ENCODE results near the gene DNAJB8.
A peak's percentile ranks its signal among the peaks of the same experiment; 100 is the strongest.

Gene DNAJB8

GRCh38 chr3:128463771-128464170 lies 2.9 kb downstream of the DNAJB8 start:
- ATAC-seq: no peak

DNA sequence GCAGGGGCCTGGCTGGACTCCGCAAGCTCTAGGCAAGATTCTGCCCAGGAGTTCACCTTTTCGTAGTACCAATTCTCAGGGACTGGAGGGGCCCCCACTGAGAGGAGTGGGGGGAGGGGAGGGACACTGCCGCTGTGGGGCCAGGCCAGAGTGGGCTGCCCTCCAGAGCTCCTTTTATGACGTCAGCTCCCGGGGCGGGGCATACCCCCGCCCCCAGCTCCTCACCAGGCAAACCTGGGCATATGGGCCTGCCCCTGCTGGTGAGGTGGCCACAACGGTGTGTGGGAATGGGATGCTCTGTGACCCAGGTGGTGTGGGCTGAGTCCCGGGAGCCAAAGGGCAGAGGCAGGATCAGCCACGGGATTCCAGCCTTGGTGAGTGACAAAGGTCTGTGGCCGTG lies 3.3 kb downstream of the DNAJB8 start:
- ATAC-seq: no peak

DNA sequence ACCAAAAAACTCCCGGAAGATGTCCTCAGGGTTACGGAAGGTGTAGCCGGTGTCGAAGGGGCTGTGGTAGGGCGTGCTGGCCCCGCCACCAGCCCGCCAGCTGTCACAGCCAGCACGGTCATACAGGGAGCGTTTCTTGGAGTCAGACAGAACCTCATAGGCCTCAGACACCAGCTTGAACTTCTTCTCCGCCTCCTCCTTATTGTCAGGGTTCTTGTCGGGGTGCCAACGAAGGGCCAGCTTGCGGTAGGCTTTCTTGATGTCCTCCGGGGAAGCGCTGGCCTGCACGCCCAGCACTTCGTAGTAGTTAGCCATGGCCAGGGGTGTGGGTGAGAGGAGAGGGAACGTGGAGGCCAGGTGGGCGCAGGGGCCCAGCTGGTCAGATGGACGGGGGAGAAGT lies 3.8 kb downstream of the DNAJB8 start:
- ATAC-seq: no peak

GRCh38 chr3:128462341-128462910 lies 4.3 kb downstream of the DNAJB8 start:
- ATAC-seq: no peak

DNA sequence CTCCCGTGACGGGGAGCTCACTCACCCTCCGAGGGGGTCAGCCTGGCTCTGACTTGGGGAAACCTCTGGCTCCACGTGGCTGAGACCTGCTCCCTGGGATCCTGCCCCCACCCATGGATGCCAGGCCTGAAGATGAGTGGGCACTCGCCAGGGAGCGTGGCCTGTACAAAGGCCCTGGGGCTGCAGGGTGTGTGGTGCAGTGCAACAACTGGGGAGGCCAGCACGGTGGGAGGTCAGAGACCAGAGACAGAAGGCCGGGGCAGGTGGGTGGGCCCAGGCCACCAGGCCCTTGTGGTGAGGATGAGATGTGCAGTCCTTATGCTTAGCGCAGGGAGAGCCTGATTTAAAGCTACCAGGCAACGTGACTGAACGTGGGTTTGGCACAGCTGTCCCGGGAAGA lies 5.0 kb downstream of the DNAJB8 start:
- ATAC-seq: no peak

DNA sequence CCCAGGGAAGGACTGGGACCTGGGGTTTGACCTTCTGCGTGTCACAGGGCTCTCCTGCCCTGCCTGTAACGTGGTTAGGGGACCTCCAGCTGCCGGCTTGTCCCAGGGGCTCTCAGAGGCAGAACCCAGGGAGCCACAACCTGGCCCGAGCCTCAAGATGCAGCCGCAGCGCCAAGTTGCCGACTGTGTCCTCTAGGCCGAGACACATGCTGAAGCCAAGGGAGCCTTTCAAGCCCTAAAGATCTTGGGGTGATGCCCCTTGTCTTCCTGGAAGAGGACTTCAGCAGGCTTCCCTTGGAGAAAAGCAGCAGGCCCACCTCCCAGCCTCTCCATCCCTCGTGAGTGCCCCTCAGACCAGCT lies 7.2 kb downstream of the DNAJB8 start:
- ATAC-seq: no peak

- no peak for ATAC-seq
Measured at GRCh38 chr3:128458746-128459460, 7.8 kb downstream of the DNAJB8 start.

DNA sequence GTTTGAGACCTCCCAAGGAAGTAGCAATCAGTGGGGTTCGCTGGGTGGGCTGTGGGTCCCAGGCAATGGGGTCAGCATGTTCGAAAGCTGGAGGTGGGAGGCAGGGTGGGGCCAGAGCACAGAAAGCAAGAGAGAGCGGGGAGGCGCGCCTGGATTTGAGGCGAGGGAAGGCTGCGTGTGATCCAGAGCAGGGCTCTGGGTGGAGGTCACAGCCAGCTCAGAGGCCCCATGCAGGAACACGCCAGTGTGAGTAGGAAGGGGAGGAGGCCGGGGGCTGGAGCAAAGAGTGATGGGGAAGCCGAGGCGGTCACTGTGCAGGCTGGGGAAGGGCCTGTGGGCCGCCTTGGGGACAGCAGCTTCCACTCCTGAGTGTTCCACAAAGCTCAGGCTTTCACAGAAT lies 8.8 kb downstream of the DNAJB8 start:
- ATAC-seq: no peak

DNA sequence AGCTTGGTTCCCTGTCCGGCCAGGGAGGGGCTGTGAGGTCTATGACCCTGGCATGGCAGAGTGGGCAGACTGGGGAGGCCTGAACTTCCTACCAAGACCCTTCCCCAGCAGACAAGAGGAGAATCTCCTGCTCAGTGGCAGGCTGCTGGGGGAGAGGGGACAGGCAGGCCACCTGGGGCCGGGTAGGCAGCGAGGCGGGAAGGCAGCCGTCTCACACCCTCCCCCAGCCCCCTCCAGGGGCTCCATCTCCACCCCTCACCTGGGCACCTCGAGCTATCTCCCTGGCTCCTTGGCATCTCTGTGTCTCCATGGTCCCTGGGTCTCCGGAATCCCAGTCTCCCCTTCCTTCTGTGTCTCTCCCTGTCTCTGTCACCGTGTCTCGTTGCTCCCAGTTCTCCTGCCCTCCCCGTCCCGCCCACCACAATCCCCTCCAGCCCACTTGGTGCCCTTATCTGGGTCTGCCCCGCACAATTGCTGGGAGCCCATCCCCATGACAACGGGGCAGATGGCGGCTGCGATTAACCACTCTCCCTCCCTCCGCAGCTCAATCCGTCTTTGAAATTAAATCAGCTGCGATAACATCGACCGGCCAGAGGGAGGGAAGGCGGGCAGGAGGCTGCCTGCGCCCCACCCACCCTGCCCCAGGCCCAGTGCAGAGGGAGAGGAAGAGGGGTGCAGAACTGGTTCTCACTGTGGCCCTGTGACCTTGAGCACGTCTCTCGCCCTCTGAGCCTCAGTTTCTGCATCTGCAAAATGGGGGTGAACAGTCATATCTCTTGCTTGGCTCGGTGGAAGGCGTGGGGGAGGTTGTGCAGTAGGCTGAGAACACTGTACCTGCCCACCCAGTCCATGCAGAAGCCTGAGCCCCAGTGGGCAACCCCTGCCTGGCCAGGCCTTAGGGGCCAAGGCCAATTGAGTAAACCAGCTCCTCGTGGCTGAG lies 9.6 kb downstream of the DNAJB8 start:
- ATAC-seq: no peak

- ATAC-seq: no peak
Measured at GRCh38 chr3:128455786-128456748, 10.6 kb downstream of the DNAJB8 start.

GRCh38 chr3:128455116-128455515 lies 11.6 kb downstream of the DNAJB8 start:
- ATAC-seq: no peak

GRCh38 chr3:128454310-128454618 lies 12.4 kb downstream of the DNAJB8 start:
- no peak for ATAC-seq

DNA sequence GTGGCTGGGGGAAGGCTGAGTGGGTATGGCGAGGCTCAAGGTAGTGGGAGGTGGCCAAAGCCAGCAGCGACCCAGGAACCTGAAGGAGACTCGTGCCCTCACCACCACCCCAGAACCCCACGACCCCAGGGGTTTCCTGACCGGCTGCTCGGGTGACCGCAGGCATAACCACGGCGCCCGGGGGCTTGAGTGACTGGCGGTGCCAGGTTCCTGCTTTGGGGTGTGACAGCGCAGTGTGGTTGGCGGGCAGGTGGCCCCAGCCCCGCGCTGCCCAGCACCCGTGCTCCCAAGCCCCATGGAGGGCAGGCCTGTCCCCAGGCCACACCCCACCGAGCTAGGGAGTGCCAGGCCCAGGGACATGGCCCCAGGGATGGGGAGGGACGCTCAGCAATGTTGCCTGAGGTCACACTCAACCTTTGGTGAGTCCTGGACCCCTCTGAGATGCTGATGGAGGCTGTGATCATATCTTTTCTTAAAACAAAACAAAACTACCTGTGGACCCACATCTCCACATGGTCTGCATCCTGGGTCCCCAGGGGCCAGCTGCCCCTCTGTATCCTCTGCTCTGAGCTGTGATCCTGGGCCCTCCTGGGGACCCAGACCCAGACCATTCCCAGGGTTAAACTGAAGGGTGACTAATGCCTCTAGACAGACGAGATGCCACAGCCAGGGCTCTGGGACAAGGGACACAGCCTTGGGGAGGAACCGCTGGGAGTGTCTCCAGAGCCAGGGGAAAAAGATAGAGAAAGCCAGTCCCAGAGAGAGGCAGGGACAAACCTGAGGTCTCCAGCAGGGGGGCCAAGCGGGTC lies 13.0 kb downstream of the DNAJB8 start:
- ATAC-seq: no peak

DNA sequence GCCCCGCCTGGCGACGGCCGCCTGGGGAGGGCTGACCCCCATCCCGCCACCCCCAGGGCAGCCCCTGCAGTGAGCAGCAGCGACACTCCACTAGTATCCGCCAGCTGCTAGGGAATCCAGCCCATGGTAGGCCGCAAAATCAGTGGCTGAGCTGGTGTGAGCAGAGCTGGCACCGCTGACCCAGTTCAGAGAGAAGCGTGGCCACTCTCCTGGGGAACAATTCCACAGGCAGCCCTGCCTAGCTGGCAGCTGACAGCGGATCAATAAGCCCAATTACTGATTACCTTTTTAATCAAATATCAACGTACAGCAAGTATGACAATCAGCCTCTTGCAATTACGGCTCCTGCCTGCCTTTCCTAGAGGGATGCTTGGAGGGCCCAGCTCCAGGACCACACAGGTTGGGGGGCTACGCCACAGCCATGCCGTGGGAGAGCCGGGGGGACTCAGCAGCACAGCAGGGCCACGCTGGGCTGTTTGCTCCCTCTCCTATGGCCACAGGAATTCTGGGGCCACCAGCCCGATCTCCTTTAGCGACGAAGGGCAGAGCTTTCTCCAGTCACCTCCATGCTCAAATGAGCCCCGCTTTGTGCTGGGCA lies 13.9 kb downstream of the DNAJB8 start:
- ATAC-seq: no peak

DNA sequence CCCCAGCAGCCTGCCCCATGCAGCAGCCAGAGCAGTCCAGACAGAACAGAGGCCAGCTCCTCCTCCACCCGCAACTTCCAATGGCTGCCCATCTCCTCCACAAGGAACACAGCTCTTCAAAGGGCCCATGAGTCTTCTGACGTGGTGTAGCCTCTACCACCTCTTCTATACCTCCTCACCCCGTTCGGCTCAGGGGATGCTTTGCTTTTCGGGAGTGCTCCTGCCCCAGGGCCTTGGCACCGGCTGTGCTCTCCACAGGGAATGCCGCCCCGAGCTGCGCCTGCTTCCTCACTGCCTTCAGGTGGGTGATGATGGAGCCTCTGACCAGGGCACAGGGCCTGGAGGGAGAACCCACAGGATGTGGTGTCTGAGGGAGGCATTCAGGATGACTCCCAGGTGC lies 14.6 kb downstream of the DNAJB8 start:
- ATAC-seq: no peak

GRCh38 chr3:128449111-128449638 lies 17.5 kb downstream of the DNAJB8 start:
- no peak for ATAC-seq

- ATAC-seq: peak in 1 of 2 donors; percentile 22
Measured at GRCh38 chr3:128448491-128448890, 18.2 kb downstream of the DNAJB8 start.

DNA sequence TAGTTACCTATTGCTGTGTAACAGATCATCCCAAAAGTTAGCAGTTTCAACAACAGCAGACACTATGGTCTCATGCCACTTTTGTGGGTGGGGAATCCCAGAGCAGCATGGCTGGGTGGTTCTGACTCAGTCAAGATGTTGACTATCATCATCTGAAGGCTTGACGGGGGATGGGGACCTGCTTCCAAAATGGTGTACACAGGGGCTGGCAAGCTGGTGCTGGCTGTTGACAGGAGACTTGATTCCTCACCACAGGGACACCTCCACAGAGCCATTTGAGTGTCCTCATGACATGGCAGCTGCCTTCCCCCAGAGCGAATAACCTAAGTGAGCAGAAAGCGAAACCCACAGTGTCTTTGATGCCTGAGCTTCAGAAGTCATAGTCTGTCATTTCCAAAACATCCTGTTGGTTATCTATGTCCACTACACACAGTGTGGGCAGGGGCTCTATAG lies 19.1 kb downstream of the DNAJB8 start:
- ATAC-seq: peak; percentile 72 to 86

DNA sequence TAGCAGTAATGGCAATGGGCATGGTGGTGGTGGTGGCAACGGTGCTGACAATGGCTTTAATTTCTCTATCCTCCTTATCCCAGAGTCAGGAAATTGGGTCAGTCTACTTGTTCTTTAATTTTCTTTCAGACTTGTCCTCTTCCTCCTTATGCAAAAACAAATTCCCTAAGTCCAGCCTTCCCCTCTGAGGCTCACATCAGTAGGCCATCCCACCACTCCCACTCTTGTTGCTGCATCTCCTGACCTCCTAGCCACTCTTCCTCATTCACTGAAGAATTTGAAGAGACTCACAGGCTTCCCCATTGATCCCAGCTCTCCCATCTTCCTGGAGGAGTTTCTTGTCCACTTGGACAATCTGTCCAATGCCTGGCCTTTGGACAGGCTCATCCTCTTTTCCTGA lies 19.9 kb downstream of the DNAJB8 start:
- no peak for ATAC-seq

- no peak for ATAC-seq
Measured at GRCh38 chr3:128445357-128445756, 21.3 kb downstream of the DNAJB8 start.

GRCh38 chr3:128443771-128444170 lies 22.9 kb downstream of the DNAJB8 start:
- no peak for ATAC-seq

All from activated CD4-positive, CD25-positive, alpha-beta regulatory T cell treated with anti-CD3 and anti-CD28 coated beads, Interleukin-2, amount 50 U/mL, for 24 hours (primary cell).